Activated T-helper 1 cell treated with anti-CD3 and anti-CD28 coated beads, Interleukin-2, amount 50 U/mL, for 16 hours (primary cell): Measurements from ENCODE around the gene CARD11.

ENCODE experiments used
- DNase-seq, 2 donors: peaks; one replicate each; pipeline ENCODE4 v3.0.0-alpha.2; 2020; ENCODE audit warnings: low read depth in 1 of 2, low spot score in 1 of 2

The CARD11 gene

GRCh38 chr7:2945171-2945570 is 98.5 kb downstream of the CARD11 start:
- DNase-seq = no peak

- DNase-seq = no peak
Observed at GRCh38 chr7:2944739-2945138, 98.9 kb downstream of the CARD11 start.

- no peak for DNase-seq
Observed at GRCh38 chr7:2943851-2944601, 99.6 kb downstream of the CARD11 start.

GRCh38 chr7:2941216-2941859 is 102.3 kb downstream of the CARD11 start:
- DNase-seq = no peak

GRCh38 chr7:2940466-2940865 is 103.2 kb downstream of the CARD11 start:
- no peak for DNase-seq

GRCh38 chr7:2939193-2939885 is 104.3 kb downstream of the CARD11 start:
- DNase-seq = no peak

- DNase-seq = no peak
Observed at GRCh38 chr7:2938514-2939192, 105.0 kb downstream of the CARD11 start.

GRCh38 chr7:2937701-2938513 is 105.8 kb downstream of the CARD11 start:
- DNase-seq = no peak

- no peak for DNase-seq
Observed at GRCh38 chr7:2936891-2937580, 106.6 kb downstream of the CARD11 start.

- no peak for DNase-seq
Observed at GRCh38 chr7:2936301-2936700, 107.4 kb downstream of the CARD11 start.

GRCh38 chr7:2934984-2935740 is 108.5 kb downstream of the CARD11 start:
- DNase-seq = no peak

GRCh38 chr7:2934211-2934731 is 109.4 kb downstream of the CARD11 start:
- no peak for DNase-seq

GRCh38 chr7:2932402-2933251 is 111.0 kb downstream of the CARD11 start:
- DNase-seq = no peak

GRCh38 chr7:2931034-2931415 is 112.6 kb downstream of the CARD11 start:
- no peak for DNase-seq

- no peak for DNase-seq
Observed at GRCh38 chr7:2930310-2931033, 113.2 kb downstream of the CARD11 start.

- DNase-seq = no peak
Observed at GRCh38 chr7:2929321-2930201, 114.1 kb downstream of the CARD11 start.
